ENCODE data around the gene CD96. TPM values are rescaled to one million over a fixed set of nuclear protein-coding genes. Genes with fewer than 3 reads are reported as not detected.

The CD96 gene
- total and polyA plus RNA-seq, 2 donors (not counting 3 experiments of a cell fraction or from before 2014, with no cell fraction given) = not detected

GRCh38 chr3:111548092-111548491, 6.1 kb downstream of the CD96 start:
- FAIRE-seq (no peak), DNase-seq (ENCODE audit: low read depth, low spot score) (no peak)
- no peaks in the 10 kb centered on the region for H3K4me1 ChIP-seq (ENCODE audit: control insufficient read depth, extremely low read depth, insufficient read depth, low read length)
- no peak for TF ChIP-seq JUN (IDR thresholded peaks at IDR 0.05; ENCODE audit: borderline replicate concordance, insufficient read depth, insufficient read length, low read depth)
- TF ChIP-seq POLR2AphosphoS5 (IDR thresholded peaks at IDR 0.05; ENCODE audit: insufficient read depth, low read depth, low read length) = no peak
- TF ChIP-seq POLR2A (IDR thresholded peaks at IDR 0.05; ENCODE audit: low read depth, low read length) = no peak
- TF ChIP-seq EZH2 (IDR thresholded peaks at IDR 0.05; ENCODE audit: borderline replicate concordance, low read depth, low read length, severe bottlenecking) = no peak
- no peak for TF ChIP-seq GATA2 (IDR thresholded peaks at IDR 0.05; ENCODE audit: insufficient read depth, insufficient read length, low read depth, low read length)
- TF ChIP-seq FOS (IDR thresholded peaks at IDR 0.05; ENCODE audit: borderline replicate concordance, insufficient read depth, low read length) = no peak
- TF ChIP-seq MYC (IDR thresholded peaks at IDR 0.05; ENCODE audit: low read depth, low read length) = no peak
- TF ChIP-seq, protein P1, sequence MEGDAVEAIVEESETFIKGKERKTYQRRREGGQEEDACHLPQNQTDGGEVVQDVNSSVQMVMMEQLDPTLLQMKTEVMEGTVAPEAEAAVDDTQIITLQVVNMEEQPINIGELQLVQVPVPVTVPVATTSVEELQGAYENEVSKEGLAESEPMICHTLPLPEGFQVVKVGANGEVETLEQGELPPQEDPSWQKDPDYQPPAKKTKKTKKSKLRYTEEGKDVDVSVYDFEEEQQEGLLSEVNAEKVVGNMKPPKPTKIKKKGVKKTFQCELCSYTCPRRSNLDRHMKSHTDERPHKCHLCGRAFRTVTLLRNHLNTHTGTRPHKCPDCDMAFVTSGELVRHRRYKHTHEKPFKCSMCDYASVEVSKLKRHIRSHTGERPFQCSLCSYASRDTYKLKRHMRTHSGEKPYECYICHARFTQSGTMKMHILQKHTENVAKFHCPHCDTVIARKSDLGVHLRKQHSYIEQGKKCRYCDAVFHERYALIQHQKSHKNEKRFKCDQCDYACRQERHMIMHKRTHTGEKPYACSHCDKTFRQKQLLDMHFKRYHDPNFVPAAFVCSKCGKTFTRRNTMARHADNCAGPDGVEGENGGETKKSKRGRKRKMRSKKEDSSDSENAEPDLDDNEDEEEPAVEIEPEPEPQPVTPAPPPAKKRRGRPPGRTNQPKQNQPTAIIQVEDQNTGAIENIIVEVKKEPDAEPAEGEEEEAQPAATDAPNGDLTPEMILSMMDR (IDR thresholded peaks at IDR 0.05; ENCODE audit: extremely low read depth in 1 of 2, insufficient read depth in 1 of 2, low read depth in 1 of 2, low read length in 2 of 2) = no peak
- TF ChIP-seq, protein P2, sequence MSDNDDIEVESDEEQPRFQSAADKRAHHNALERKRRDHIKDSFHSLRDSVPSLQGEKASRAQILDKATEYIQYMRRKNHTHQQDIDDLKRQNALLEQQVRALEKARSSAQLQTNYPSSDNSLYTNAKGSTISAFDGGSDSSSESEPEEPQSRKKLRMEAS (IDR thresholded peaks at IDR 0.05; ENCODE audit: insufficient read depth, insufficient read length) = no peak
- ChIA-PET CTCF (no interaction called here), POLR2A (no interaction called here)
- H3K27me3 ChIP-seq (ENCODE audit: control insufficient read depth in 2 of 2, insufficient read depth in 2 of 2, low read length in 2 of 2) = peaks cover 0 to 2% of the 10 kb centered on the region in 2 experiments
- H3K4me2 ChIP-seq (ENCODE audit: insufficient read depth, low read length) = no peak overlapping the region
- dilution Hi-C loops (cut with MboI; ENCODE audit: extremely low pct_ligation_motif_present, low sequenced_read_pairs) = no loop called here
- H3K4me3 ChIP-seq (replicated peaks in 1 of 3; ENCODE audit: insufficient read depth in 1 of 3, low read depth in 1 of 3, low read length in 3 of 3) = no peak overlapping the region
- H3K36me3 ChIP-seq (ENCODE audit: control insufficient read depth in 2 of 2, extremely low read depth in 1 of 2, insufficient read depth in 2 of 2, low read length in 2 of 2) = no peaks in the 10 kb centered on the region
- no peak overlapping the region for H2AFZ ChIP-seq (ENCODE audit: low read depth, low read length)
- H3K79me2 ChIP-seq (ENCODE audit: control insufficient read depth, insufficient read depth, low read length) = no peaks in the 10 kb centered on the region
- no peaks in the 10 kb centered on the region for H3K9me1 ChIP-seq (replicated peaks; ENCODE audit: control insufficient read depth, extremely low read depth, insufficient read depth, low read length)
- H3K9ac ChIP-seq (replicated peaks; ENCODE audit: extremely low read depth, insufficient read depth, low read length) = no peak overlapping the region
- no peaks in the 10 kb centered on the region for H3K9me3 ChIP-seq (replicated peaks; ENCODE audit: control insufficient read depth, insufficient read depth, low read length)
- no peak overlapping the region for H3K27ac ChIP-seq (ENCODE audit: insufficient read depth, low read depth, low read length)
- intact Hi-C loops (cut with micrococcal nuclease) = no loop called here
- no TSS peak for BruUV-seq (replicated peaks)
- no peaks in the 10 kb centered on the region for H4K20me1 ChIP-seq (replicated peaks; ENCODE audit: control insufficient read depth, extremely low read depth, insufficient read depth, low read length)

All from endothelial cell of umbilical vein (primary cell).